ENCODE results near the gene PCSK5. TPM values are rescaled to one million over a fixed set of nuclear protein-coding genes. Genes with fewer than 3 reads are reported as not detected.

The PCSK5 gene
- total RNA-seq, 2 experiments from 2014 or later = 14.4 to 15.2 TPM

DNA sequence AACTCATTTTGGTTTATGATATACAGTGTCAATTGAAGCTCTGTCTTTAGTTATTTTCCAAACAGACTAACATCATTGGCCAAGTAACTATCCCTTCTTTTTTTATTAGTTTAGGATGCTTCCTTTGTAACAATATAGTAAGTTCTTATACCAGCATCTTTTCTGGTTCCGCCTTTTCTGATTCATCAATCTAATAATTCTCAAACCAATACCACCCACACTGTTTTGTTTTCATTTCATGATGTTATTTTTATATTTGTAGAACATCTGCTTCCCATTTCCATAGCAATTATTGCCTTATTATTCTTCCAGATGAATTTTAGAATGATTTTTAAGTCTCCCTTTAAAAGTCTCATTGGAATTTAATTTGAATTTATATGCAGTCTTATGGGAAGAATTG, 285.7 kb downstream of the PCSK5 start:
- H3K4me1 ChIP-seq (ENCODE audit: insufficient read depth, low read length) = no peaks in the 10 kb centered on the region
- H3K4me1 Mint-ChIP-seq (ENCODE audit: low read depth) = no peaks in the 10 kb centered on the region
- no peaks in the 10 kb centered on the region for H3K27me3 ChIP-seq (ENCODE audit: control insufficient read depth in 1 of 2, insufficient read depth in 2 of 2, low read length in 2 of 2)
- TF ChIP-seq, protein P1, sequence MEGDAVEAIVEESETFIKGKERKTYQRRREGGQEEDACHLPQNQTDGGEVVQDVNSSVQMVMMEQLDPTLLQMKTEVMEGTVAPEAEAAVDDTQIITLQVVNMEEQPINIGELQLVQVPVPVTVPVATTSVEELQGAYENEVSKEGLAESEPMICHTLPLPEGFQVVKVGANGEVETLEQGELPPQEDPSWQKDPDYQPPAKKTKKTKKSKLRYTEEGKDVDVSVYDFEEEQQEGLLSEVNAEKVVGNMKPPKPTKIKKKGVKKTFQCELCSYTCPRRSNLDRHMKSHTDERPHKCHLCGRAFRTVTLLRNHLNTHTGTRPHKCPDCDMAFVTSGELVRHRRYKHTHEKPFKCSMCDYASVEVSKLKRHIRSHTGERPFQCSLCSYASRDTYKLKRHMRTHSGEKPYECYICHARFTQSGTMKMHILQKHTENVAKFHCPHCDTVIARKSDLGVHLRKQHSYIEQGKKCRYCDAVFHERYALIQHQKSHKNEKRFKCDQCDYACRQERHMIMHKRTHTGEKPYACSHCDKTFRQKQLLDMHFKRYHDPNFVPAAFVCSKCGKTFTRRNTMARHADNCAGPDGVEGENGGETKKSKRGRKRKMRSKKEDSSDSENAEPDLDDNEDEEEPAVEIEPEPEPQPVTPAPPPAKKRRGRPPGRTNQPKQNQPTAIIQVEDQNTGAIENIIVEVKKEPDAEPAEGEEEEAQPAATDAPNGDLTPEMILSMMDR (IDR thresholded peaks at IDR 0.05) = no peak
- no peak overlapping the region for H3K27ac ChIP-seq (ENCODE audit: low read depth in 1 of 2, low read length in 2 of 2)
- no peak overlapping the region for H3K27ac Mint-ChIP-seq
- no peaks in the 10 kb centered on the region for H3K9me3 Mint-ChIP-seq
- H3K9me3 ChIP-seq (ENCODE audit: control insufficient read depth in 1 of 2, insufficient read depth in 1 of 2, low read length in 2 of 2) = no peaks in the 10 kb centered on the region
- peaks cover 80% of the 10 kb centered on the region for H3K36me3 Mint-ChIP-seq (ENCODE audit: low read depth)
- CTCF ChIA-PET = no interaction called here
- no peaks in the 10 kb centered on the region for H3K27me3 Mint-ChIP-seq
- H3K4me3 ChIP-seq (ENCODE audit: low read length) = no peak overlapping the region
- no peak for ATAC-seq (ENCODE audit: poor library complexity)
- intact Hi-C loops (cut with DNase I, micrococcal nuclease) = no loop called here
- POLR2A ChIA-PET = no interaction called here
- no peak for DNase-seq
- H3K36me3 ChIP-seq (ENCODE audit: insufficient read depth, low read length) = no peaks in the 10 kb centered on the region
- no peak overlapping the region for H3K4me3 Mint-ChIP-seq

DNA sequence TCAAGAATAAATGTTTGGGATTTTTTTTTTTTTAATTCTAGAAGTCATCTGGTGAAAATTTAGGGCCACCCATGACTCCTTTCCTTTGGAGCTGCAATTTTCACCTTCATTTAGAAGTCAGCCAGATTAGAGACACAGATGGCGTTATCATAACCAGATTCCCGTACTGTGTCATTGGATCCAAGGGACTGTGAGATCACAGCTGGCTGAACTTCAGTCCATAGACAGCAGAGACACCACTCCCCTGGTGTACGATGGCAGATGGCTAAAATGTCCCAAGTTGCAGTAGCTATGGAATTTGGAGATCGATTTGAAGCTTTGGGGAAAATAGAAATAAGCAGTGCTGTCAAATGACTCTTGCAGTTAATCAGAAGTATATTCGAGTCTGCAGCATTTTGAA, 287.5 kb downstream of the PCSK5 start:
- Mint-ChIP-seq H3K9me3 (no peaks in the 10 kb centered on the region), H3K27me3 (no peaks in the 10 kb centered on the region), H3K36me3 (ENCODE audit: low read depth) (peaks cover 81% of the 10 kb centered on the region), H3K27ac (no peak overlapping the region), H3K4me3 (no peak overlapping the region), H3K4me1 (ENCODE audit: low read depth) (no peaks in the 10 kb centered on the region)
- H3K27me3 ChIP-seq (ENCODE audit: control insufficient read depth in 1 of 2, insufficient read depth in 2 of 2, low read length in 2 of 2) = no peaks in the 10 kb centered on the region
- no peaks in the 10 kb centered on the region for H3K4me1 ChIP-seq (ENCODE audit: insufficient read depth, low read length)
- no peak overlapping the region for H3K4me3 ChIP-seq (ENCODE audit: low read length)
- ATAC-seq (ENCODE audit: poor library complexity) (no peak), DNase-seq (no peak)
- intact Hi-C loops (cut with DNase I, micrococcal nuclease) = no loop called here
- ChIA-PET CTCF (interaction anchor here (0.7 kb wide), 1 partner anchor 11 kb away, joined by 3 read pairs; no protein-coding TSS in a partner anchor), POLR2A (no interaction called here)
- no peaks in the 10 kb centered on the region for H3K9me3 ChIP-seq (ENCODE audit: control insufficient read depth in 1 of 2, insufficient read depth in 1 of 2, low read length in 2 of 2)
- no peaks in the 10 kb centered on the region for H3K36me3 ChIP-seq (ENCODE audit: insufficient read depth, low read length)
- TF ChIP-seq, protein P1 (IDR thresholded peaks at IDR 0.05) = no peak
- H3K27ac ChIP-seq (ENCODE audit: low read depth in 1 of 2, low read length in 2 of 2) = no peak overlapping the region

GRCh38 chr9:76180541-76180940, 290.1 kb downstream of the PCSK5 start:
- Histone ChIP-seq H3K9me3 (ENCODE audit: control insufficient read depth in 1 of 2, insufficient read depth in 1 of 2, low read length in 2 of 2) (no peaks in the 10 kb centered on the region), H3K27ac (ENCODE audit: low read depth in 1 of 2, low read length in 2 of 2) (no peak overlapping the region), H3K4me3 (ENCODE audit: low read length) (no peak overlapping the region), H3K27me3 (ENCODE audit: control insufficient read depth in 1 of 2, insufficient read depth in 2 of 2, low read length in 2 of 2) (no peaks in the 10 kb centered on the region), H3K4me1 (ENCODE audit: insufficient read depth, low read length) (no peaks in the 10 kb centered on the region), H3K36me3 (ENCODE audit: insufficient read depth, low read length) (no peaks in the 10 kb centered on the region)
- Mint-ChIP-seq H3K4me1 (ENCODE audit: low read depth) (no peaks in the 10 kb centered on the region), H3K36me3 (ENCODE audit: low read depth) (peaks cover 85% of the 10 kb centered on the region), H3K4me3 (no peak overlapping the region), H3K27ac (no peak overlapping the region), H3K27me3 (no peaks in the 10 kb centered on the region), H3K9me3 (no peaks in the 10 kb centered on the region)
- TF ChIP-seq, protein P1 (IDR thresholded peaks at IDR 0.05) = no peak
- CTCF ChIA-PET = interaction anchor here (1.2 kb wide), 1 partner anchor 10 kb away, joined by 3 read pairs; no protein-coding TSS in a partner anchor
- ATAC-seq (ENCODE audit: poor library complexity) = no peak
- intact Hi-C loops (cut with DNase I, micrococcal nuclease) = no loop called here
- POLR2A ChIA-PET = no interaction called here
- no peak for DNase-seq

All from CD4-positive, alpha-beta T cell (primary cell).